Measurements from ENCODE around the gene MRPL21.
"Not testable (repeated sequence)": the region's sequence is repeated elsewhere in the genome, so short reads cannot be mapped to it uniquely, and the experiment has no call there.

MRPL21 gene

DNA sequence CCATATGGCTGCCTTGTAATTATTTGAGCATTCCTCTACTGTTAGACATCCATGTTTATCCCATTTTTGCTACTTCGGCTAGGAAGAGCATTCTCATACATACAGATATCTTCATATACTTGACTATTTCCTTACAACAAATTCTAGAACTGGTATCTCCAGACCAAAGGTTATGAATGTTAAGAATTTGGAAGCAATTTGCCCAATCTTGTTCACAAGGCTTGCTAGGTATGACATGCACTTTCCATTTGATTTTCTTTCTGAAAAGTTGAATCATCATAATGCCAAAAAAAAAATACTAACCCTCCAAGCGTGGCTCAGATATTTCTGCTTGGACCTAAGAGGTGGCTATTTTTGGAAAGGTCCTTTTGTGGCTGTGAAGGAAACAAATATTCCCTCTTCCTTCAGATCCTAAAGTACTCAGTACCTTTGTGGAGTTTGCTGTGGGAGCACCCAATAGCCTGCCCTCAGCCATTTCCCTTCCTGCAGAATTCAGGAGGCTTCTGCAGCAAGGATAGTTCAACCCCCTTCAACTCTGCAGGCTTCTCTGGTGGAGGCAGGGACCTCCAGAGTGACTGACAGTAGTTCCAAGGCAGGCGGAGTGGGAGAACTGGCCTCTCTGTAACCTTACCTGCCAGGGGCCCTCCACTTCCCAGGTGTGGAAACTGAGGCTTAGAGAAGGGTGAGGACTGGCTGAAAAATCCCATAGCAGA is 39.9 kb downstream of the MRPL21 start:
- no peak for DNase-seq

DNA sequence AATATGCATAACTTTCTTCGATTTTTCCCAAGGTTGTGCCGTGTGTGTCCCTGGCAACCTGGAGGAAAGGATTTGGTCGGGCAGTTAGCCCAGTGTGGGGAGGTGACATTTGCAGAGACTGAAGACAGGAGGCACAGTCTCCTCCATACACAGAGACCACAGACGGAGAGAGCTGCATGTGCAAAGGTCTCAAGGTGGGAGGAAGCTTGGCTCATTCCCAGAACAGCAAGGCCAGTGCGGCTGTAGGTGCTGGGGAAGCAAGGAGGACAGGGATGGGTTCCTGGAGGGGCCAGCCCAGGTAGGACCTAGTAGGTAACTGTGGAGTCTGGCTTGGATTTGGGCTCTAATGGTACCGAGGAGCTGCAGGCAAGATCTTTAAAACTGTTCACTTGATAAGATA is 41.2 kb downstream of the MRPL21 start:
- DNase-seq = no peak

DNA sequence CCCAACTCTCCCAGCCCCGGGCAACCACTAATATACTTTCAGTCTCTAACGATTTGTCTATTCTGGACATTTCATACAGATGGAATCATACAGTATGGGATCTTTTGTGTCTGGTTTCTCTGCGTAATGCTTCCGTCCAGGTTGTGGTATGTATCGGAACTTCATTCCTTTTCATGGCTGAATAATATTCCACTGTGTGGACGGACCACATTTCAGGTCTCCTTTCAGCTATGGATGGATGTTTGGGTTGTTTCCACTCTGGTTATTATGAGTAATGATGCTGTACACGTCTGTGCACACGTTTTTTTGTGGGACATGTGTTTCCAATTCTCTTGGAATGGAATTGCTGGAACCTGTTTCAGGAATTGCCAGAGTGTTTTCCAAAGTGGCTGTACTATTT is 44.5 kb downstream of the MRPL21 start:
- DNase-seq = no peak

DNA sequence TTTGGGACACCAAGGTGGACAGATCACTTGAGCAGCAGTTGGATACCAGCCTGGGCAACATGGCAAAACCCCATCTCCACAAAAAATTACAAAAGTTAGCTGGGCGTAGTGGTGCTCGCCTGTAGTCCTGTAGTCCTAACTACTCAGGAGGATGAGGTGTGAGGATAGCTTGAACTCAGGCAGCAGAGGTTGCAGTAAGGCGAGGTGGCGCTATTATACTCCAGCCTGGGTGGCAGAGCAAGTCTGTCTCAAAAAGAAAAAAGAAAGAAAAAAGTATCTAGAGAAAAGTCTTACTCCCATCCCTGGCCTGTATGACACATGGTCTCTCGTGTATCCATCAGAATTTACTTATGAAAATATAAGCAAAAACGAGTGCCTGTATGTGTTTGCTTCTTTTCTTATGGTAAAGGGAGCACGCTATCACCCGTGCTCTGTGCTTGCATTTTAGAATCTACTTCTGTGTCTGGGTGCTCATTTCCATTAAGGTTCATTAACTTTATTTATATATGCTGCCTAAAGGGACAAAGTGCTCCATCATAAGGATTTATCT is 46.5 kb downstream of the MRPL21 start:
- no peak for DNase-seq

- not testable (repeated sequence) for DNase-seq
These were observed 47.1 kb downstream of the MRPL21 start for GRCh38 chr11:68856425-68857030.

DNA sequence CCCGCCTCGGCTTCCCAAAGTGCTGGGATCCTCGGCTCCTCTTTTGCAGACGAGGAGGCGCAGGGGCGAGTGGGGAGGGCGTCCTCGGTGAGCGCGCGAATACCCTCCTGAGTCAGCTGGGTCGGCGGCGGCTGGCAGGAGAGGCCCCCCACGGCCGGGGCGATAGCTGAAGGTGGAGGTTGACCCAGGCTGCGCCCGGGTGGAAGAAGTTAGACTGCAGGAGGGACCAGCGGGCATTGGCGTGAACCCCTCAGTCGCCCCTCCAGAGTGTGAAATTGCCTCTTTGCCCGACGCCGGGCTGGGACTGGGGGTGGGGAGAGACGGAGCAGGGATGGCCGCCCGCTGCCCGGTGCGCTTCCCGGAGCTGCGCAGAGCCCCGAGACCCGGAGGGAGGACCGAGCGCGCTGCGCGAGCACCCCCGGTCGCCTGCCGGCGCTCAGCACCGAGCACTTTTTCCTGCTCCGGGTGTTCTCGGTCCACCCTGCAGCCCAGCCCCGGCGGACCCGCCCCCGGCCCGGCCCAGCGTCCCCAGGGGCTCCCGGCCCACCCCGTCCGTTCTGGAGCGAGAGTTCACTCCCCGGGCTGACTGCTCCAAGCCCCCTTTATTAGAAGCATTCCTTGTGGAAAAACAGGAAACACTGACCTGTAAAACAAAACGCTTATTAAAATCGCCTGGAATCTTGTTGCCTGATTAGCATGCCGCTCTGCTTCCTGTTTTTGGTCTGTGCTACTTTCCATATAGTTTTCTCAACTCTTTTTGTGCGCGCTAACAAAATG is 48.2 kb downstream of the MRPL21 start:
- DNase-seq = no peak

DNA sequence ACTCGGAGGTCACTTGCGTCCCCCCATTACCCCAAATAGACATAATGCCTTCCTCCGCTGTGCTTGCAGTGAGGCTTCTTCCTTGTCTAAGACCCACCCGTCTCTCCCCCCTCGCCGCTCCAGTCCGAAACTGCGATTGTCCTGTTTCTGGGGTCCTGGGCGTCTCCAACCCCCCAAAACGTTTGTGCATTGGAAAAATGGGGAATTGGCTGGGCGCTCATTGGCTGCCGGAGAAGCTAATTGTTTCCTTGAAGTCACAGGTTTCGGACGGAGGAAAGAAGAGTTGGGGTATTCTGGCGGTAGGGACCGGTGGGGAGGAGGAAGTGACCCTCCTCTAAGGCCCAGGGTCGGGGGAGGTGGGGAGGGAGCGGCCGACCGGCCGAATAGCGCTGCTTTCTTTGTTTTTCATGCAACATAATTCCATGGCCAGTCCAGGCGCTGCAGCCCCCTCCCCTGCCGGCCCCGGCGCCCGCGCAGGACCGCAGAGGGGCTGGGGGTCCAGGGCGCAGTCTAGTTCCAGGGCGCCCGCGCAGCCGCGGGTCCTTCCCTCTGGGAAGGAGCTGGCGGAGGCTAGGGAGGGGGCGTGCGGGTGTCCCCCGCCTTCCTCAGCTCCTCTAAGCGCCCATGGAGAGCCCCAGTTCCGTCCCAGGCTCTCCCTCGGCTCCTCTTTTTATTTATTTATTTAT is 49.2 kb downstream of the MRPL21 start:
- no peak for DNase-seq

GRCh38 chr11:68852628-68853027 is 51.0 kb downstream of the MRPL21 start:
- DNase-seq = no peak

- DNase-seq = no peak
These were observed 55.2 kb downstream of the MRPL21 start for GRCh38 chr11:68848429-68848828.

DNA sequence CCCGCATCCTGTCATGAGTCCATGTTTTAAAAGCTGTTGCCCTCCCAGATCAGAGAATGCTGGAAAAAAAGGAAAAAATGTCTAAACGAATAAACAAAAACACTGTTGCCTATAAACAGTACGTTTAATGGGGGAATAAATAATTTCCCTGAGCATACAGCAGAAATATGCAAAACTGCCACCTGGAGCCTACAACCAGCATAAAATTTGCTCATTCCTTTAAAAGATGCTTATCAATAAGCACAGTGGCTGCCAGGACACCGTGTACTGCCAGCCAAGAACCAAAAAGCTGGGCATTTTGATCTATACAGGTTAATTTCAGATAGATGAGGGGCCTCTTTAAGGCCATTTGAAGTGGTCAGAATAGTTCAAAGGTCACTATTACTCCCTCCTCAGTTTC is 56.2 kb downstream of the MRPL21 start:
- no peak for DNase-seq

- DNase-seq = no peak
These were observed 58.2 kb downstream of the MRPL21 start for GRCh38 chr11:68845351-68846002.

- DNase-seq = no peak
These were observed 58.8 kb downstream of the MRPL21 start for GRCh38 chr11:68844801-68845200.

GRCh38 chr11:68844376-68844775 is 59.3 kb downstream of the MRPL21 start:
- DNase-seq = no peak

DNA sequence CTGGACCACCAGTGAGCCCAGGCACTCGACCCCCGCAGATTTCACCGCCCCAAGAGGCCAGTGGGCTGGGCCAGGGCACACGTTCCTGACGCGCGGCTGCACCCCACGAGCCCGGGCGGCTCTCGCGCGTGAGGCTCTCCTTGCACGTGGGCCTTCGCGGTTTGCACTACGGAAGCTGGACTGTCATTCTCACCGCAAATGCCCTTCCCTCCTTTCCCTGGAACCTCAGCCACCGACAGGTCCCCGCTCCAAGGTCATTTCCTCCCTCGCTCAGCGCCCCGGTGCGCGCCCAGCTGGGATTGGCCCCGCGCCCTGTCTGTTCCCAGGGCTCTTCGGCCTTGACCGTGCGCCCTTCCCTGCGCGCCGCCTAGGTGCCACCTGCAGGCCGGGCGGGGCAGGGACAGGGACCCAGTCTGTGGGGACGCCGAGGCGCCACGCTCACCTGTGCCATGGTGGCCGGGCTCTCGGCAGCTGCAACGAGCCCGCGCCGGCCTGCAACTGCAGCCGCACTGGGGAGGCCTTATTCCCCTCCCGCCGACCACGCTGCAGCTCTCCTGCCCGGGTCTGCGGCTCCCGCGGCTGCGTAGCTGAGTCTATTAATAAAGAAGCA is 59.8 kb downstream of the MRPL21 start:
- DNase-seq = peak; percentile 97

GRCh38 chr11:68843052-68843561 is 60.5 kb downstream of the MRPL21 start:
- no peak for DNase-seq

GRCh38 chr11:68842427-68843051 is 61.1 kb downstream of the MRPL21 start:
- no peak for DNase-seq

GRCh38 chr11:68841718-68842426 is 61.8 kb downstream of the MRPL21 start, which contains the start of gene CPT1A:
Gene CPT1A, minus strand, starts transcription at chr11:68841916. Its CDS starts 26,442 bp downstream, at chr11:68815474.
- DNase-seq = peak; percentile 92

Data from 8988T (cell line).